H54 (cell line): ENCODE measurements around the gene CELA1.
"Not testable (repeated sequence)": the region's sequence is repeated elsewhere in the genome, so short reads cannot be mapped to it uniquely, and the experiment has no call there.

Source experiments
- DNase-seq: peaks from one replicate; pipeline ENCODE4 v3.0.0; 2011; ENCODE audit warnings: low spot score, mixed read lengths; ENCODE audit not compliant: insufficient read length
- FAIRE-seq: peaks from 3 replicates; lab custom pipeline; 2011; peaks lifted over from hg19 to GRCh38; lab: Jason Lieb, UNC
- POLR2A ChIP-seq: IDR thresholded peaks from 2 replicates; pipeline ENCODE4 v1.6.1; 2011; ENCODE audit warnings: low read depth, mild to moderate bottlenecking, low read length

CELA1 gene

GRCh38 chr12:51295651-51296050, 50.8 kb downstream of the CELA1 start:
- DNase-seq (no peak), FAIRE-seq (no peak)
- no peak for TF ChIP-seq POLR2A

GRCh38 chr12:51294097-51294496, 52.4 kb downstream of the CELA1 start:
- DNase-seq, FAIRE-seq: not testable (repeated sequence)

GRCh38 chr12:51293696-51294095, 52.8 kb downstream of the CELA1 start:
- DNase-seq = no peak
- FAIRE-seq = no peak
- TF ChIP-seq POLR2A = no peak

- FAIRE-seq, DNase-seq: not testable (repeated sequence)
Observed at GRCh38 chr12:51291603-51292513, 54.6 kb downstream of the CELA1 start.

- TF ChIP-seq POLR2A = no peak
- DNase-seq (no peak), FAIRE-seq (no peak)
Observed at GRCh38 chr12:51285843-51286242, 60.6 kb downstream of the CELA1 start.

GRCh38 chr12:51281202-51281924, 65.1 kb downstream of the CELA1 start:
- TF ChIP-seq POLR2A = no peak
- peak; percentile 35 for DNase-seq
- peak; percentile 69 for FAIRE-seq
